AG08395 (cell line): Measurements from ENCODE around the gene LHX4.

Source experiments
- DNase-seq: peaks from one replicate; pipeline ENCODE4 v3.0.0; 2012; ENCODE audit warnings: mixed read lengths, low spot score

LHX4 gene

DNA sequence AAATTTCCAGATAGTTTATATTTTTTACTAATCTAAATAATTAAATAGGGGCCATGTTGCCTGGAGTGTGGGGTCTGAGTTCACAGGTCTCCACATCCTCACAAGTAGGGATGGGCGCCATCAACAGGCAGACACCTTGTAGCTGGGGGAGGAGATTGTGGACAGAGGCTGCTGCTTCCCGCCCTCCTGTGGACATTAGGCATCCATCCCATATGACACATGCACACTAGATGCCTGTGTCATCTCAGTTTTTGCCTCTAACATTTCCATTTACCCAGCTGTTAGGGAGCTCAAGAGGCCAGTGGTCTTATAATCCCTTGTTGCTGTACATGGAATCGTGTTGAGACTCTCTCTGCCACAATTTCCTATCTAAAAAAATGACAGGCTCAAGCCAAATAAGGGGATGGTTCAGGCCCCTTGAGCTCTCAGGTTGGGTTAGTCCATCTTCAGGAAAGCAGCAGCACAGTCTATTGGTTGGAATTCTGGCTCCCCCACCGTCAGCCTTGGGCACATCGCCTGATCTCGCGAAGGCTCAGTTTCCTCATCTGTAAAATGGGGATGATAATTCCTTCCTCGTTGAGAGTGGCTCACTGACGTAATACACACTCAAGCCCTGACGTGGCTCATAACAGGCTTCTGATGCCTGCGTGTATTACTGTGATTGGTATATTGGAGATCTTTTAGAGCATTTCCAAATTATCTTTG, 13.6 kb downstream of the LHX4 start:
- no peak for DNase-seq

DNA sequence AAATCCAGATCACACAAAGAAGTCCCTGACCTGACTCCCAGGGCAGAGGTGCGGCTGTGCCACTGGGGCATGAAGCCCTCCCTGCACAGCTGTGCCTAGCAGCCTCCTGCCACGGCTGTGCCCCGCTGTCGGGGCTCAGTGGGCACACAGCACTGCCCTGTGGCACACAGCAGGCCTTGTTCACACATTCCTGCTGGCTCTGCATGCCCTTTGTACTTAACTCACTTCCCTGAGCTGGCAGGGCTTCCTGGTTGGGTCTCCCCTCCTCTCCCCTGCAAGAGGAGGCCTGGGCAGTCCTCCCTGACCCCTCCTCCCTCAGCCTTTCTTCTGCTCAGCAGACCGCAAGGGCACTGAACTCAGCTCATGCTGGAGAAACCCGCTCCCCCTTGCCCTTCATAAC, 14.8 kb downstream of the LHX4 start:
- DNase-seq = no peak

DNA sequence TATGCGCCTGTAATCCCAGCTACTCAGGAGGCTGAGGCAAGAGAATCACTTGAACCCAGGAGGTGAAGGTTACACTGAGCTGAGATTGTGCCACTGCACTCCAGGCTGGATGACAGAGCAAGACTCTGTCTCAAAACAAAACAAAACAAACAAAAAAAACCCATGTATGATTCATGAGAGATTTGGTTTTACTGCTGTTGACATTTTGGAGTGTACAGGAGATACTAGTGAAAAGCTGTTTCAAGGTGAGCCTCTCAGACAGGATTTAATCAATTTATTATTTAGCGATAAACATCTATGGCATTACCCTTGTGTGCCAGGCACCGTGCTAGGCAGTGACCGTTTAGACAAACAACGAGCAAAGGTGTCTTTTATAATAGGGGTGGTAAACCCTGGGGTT, 16.5 kb downstream of the LHX4 start:
- DNase-seq = no peak

DNA sequence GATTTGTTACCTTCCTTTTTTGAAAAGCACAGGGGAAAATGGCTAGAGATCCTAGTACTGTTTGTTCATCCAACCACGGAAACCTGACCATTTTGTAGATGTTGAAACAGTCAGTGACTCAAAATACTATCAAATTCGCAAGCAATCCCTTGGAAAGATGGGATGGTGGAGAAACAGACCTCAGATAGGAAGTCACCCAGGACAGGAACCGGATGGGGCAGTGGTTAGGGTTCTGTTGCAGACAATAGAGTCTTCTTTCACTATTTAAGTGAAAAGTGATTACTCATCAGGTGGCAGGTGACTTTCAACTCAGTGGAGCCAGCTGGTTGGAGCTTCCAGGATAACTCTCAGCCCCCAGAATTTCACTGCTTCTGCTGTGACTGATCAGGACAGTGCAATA, 17.0 kb downstream of the LHX4 start:
- no peak for DNase-seq

DNA sequence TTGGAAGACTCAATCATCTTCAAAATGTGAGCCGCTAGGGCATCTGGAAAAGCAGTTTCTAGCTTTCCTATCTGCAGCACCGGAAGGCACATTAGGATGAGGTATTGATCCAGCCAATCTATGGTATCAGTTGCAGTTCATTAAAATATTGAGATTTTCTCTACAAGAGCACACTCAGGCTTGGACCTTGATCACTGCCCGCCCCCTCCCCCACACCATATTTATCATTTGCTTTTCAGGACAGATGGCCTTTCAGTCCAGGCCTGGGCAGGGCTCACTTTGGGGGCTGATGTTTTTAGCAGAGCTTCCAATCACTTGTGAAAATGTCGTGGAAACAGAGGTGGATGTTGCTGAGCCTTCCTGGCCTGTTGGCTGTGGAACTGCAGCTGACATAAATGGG, 17.5 kb downstream of the LHX4 start:
- DNase-seq = no peak

DNA sequence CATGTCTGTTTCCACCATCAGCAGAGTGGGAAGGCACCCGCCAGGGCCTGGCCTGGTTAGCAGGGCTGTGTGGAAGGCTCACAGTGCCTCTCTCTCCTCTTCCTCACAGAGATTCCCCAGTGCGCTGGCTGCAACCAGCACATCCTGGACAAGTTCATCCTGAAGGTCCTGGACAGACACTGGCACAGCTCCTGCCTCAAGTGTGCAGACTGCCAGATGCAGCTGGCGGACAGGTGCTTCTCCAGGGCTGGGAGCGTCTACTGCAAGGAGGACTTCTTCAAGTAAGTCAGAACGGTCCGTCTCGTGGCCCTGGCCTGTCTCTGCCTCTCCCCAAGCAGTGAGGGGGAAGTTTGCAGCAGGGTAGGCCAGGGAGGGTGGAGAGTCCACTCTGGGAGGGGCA, 18.1 kb downstream of the LHX4 start:
- no peak for DNase-seq

DNA sequence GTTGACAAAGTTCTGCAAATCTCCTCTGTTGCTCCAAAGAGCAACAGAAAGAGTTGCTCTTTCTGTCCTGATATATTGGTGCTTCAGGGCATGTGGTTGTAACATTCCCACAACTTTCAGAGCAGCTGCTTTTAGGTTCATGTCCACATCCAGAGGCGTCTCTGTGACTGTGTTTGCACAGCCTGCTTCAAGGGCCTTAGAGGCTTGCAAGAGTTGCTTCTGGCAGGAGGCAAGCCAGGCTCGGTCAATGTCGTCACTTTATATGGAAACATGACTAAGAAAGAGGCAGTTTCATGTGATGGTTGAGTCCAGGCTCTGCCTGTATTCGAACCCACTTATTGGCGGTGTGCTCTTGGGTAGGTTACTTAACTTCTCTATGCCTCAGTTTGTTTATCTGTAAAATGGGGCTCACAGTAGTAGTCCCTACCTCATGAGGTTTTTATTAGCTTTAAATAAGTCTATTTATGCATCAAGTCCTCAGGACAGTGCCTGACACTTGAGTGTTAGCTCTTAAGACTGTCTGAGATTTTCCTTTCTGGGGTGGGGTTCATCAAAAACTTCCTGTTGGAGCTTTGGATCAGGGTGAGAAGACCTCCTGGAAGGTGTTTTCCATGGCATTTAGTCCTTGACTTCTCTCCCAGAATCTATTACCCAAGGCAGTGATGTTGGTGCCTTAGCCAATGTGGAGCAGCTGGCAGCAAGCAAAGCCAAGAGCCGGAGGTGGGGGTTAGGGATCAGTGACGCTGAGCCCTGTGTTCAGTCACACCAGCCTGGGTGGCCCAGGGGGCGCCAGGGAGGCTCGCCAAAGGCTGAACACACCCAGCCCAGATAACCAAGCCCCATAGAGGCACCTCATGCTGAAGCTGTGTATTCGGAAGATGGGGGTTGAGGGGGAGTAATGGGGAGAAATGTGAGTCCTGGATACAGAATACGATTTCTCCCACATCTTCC, 18.9 kb downstream of the LHX4 start:
- no peak for DNase-seq

DNA sequence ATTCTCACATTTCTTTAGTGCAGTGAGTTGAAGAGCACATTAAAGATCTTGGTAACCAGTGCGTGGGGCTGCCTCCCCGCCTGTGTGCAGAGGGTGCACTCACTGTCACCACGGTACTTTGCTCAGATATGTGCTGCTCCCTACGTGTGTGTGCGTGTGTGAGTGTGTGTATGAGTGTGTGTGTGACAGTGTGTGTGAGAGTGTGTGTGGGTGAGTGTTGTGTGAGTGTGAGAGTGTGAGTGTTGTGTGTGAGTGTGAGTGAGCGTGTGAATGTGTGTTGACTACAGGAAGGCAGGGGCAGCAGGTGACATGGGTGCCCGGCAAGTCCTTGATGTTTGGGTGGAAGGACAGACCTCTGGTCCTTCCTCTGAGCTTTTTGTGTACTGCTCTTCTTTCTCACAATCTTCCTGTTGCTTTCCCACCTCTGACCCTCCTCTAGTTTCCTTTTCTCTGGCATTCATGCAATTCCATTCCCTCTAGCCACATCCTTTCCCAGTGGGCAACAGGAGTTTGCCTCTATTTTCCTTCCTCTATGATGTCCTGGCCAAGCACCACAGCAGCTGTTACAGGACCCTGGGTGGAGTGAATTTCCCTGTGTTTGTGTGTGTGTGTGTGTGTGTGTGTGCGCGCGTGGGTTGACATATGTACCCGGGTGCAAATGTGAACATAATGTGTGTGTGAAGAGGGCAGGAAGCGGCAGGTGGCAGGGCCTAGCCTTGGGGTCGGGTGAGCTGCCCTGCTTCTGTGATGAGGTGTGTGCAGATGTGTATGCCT, 19.8 kb downstream of the LHX4 start:
- no peak for DNase-seq

DNA sequence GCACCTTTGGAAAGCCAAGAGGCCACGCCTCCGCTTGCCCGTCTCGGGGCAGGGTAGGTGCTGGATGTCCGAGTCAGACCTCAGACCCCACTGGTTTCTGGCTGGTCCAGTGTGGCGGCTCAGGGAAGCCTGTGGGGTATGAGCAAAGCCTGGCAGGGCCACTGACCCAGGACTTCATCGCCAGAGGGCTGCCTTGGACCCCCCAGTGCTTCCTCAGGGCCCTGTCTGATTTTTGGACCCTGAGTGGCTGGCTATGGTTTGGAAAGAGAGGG, 20.4 kb downstream of the LHX4 start:
- no peak for DNase-seq

DNA sequence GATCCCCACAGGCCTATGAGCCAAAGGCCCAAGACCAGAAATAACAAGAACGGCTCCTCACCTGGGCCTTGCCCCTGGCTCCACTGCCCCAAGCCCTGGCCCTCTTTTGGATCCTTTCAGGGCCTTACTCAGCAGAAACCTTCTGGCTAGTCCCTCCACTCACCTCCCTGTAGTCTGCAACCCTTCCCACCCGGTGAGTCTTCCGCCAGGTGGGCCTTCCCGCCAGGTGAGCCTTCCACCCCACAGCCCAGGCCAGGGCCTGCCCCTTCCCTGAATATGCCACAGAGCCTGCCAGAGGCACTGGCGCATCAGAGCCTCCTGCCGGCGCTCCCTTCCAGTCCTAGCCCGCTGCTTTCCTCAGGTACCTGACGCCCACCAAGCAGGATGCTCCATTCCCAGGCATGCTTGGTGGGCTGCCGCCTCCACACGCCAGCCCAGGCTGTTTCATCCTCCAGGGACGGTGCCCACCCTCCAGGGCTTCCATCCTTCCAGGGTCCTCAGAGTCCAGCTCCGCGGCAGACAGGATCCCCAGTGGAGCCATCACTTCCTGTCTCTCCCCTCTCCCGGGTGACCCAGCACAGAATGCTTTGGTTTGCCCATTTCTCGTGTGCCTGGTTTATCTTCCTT, 20.9 kb downstream of the LHX4 start:
- no peak for DNase-seq

DNA sequence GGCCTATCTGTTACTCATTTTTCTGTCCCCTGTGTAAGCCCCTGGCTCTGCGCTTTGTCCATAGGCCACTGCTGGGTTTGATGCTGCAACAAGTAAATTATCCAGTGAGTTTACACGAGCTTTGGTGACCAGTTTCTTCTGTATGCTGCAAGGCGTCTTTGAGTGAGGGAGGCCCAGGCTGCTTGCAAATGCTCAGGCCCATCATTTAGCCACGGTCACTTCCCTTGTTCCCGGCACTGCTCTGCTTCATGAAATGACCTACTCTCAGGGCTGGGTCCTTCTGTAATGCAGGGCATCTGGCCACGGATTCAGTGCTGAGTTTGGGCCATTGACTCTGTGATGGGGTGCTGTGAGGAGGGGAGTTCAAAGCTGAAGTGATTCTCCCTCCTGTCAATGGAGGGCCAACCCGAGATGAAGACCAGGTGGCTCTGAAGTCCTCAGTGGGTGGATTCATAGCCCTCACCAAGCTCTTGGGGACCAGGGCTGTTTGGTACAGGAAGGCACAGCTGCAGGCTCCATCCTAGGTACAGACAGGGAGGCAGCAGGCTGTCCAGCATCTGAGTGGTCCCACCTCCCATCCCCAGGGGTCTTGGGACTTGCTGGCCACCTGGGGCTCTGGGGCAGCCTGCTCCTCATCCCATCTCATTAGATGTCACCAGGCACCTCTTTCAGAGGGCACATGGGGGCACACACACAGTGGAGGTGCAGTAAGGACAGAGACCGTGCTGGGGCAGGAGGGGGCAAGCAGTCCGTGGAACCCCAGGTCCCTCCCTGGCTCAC, 21.7 kb downstream of the LHX4 start:
- DNase-seq = no peak

DNA sequence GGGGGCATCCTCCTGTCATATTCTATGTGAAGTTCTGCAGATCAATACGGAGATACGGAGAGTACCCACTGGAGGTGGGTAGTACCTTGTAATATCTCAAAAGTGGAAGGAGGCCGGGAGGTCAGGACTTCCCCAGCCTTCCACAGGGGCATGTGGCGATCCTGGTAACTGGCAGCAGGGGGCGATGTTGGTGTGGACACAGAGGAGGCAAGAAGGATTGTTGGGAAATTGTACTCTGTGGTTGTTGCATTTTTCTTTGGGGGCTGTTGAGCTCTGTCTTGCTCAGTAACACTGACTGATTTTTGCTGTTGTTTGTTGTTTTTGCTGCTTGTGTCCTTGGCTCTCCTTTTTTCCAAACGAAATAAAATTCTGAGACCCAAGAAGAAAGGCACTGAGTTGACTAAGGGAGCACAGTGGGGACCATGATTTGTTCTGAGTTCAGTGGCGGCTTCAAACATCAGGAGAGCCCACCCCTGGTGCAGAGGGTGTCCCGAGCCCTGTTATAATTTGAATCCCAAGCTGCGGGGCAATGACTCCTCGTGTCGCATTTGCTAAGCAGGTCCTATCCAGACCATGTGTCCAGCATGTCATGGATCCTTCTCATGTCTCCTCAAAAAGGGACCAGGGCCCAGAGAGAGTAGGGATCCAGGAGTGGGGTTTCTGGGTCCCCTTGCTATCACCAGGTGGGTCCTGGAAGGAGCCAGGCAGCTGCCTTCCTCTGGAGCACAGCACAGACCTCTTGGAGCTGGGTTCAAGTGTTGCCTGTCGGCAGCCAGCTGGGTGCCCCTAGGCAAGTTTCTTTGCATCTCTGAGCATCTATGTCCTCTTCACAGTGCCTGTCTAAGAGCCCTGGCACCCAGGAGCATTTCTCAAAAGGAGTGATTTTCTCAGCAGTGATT, 22.8 kb downstream of the LHX4 start:
- peak; percentile 66 for DNase-seq

DNA sequence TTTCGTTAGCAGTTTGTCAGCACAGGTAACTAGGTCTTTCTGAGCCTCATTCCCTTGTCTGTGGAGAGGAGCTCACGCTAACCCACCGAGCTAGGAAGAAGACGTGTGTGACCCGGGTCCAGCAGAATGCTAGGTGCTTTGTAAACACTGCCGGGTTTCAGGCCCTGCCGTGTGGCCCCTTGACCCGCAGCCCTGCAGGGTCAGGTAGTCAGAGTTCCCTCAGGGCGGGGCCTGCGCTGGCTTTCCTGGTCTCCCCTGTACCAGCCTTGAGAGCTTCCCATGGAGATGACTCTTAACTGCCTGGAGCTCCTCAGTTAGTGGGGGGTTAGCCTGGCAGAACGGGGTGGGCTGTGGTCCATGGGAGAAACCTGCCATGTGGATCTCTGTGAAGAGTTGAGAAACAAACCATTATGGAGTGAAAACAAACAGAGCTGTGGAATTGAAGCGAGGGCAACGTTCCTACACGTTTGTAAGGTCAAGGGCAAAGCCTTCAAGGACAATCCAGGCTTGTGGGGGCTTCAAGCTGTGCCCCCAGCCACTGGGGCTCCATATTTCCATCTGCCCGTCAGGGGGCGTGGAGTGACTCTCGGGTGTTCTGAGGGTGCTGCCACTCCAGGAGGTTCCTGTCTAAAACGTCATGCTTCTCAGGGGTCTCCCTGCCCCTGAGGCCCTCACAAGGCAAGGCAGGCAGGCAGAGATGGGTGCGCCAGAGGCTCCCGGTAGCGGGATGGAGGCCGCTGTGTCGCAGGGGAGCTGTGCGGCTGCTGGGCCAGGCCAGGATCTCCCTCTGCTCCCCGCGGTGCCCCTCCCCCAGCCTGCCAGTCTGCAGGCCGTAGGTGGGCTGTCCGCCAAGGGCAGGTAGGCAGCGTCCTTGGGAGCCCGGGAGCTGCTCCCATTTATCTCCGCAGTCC, 23.8 kb downstream of the LHX4 start:
- no peak for DNase-seq

DNA sequence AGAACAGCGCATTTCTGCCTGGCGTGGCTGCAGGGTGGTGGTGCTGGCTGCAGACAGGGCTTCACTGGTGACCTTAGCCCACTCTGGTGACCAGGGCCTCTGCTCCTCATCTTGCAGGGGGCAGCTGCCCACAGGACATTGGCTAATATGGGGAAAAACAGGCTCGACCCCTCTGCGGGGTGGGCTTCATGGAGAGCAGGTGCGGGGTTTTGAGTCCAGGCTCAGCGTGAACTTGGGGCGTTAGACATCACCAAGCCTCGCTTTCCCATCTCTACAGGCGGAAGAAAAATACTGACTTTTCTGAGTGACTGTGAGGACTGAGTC, 24.4 kb downstream of the LHX4 start:
- DNase-seq = no peak

DNA sequence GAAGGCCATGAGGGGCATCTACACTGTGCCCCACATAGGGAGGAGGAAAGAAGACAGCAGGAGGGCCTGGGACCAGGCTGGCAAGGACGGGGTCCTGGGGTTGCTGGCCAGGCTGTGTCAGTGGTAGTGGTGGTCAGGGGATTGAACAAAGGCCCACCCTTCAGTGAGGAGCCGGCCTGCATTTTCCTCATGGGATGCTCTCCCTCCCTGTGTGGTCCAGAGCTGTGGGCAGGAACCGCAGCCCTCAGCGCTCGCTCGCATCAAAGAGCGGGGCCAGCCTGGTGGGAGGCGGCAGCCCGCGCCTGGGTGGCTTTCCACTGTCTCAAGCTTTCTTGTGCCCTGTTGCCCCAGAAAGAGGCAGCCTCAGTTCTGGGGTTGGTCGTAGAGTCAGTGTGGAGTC, 24.8 kb downstream of the LHX4 start:
- DNase-seq = no peak

DNA sequence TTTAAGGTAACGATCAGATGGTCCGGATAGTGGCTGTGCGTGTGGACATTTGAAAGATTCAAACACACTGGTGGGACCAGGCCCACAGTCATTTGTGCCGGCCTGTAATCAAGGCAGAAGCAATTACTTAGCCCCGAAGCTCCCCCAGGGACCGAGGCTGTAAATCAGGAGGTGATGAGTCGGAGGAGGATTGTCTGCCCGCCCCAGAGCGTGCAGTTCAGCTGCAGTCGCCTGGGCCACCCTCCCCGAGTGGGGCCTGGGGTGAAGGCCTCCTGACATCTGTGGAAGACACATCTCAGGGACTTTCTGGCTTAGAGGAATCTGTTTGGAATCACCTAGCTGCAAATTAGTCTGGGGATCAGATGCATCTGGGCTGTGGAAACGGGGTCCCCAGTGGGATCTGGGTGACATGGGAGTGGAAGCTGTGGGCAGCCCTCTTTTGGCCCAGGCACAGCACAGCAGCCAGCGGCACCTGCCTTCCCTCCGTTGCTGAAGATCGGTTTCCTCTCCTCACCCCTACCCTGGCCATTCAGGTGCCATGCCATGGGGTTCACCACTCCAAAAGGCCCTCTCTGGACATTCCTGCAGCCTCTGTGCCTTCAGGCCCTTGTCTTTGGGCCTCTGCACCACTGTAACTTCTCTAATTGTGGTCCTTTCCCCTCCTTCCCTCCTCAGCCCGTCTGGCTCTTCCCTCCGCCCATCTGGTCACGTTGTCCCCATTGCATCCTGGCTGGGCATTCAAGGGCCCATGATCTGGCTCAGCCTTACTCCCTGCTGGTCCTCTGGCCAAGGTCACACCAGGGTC, 25.7 kb downstream of the LHX4 start:
- DNase-seq = peak; percentile 17

DNA sequence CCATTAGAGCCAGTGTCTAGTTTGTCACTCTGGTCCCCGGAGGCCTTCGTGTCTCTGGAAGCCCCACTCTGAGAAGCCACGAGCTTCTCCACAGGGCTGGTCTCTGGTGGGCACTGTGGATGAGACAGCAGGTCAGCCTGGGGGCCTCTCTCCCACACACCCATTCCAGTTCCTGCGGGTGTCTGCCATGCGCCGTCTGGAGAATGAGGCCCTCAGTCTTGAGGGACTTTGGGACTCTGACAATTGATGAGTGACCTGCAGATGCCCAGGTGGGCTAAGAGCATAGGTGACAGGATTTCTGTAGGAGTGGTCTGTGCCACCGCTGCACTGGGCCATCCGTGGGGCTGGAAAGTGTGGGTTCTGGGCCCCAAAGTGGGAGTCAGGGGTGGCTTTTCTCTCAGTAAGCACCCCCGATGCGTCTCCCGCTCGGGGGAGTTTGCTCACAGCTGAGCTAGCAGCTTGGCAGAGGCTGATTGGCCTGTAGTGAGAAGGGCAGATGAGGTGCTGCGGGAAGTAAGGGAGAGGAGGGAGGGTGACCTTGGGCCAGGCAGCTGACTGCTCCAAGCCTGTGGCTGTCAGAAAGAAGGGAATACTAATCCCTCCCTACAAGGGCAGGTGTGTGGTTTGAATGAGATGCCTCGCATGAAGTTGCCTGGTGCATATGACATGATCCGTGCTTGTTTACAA, 26.4 kb downstream of the LHX4 start:
- no peak for DNase-seq

DNA sequence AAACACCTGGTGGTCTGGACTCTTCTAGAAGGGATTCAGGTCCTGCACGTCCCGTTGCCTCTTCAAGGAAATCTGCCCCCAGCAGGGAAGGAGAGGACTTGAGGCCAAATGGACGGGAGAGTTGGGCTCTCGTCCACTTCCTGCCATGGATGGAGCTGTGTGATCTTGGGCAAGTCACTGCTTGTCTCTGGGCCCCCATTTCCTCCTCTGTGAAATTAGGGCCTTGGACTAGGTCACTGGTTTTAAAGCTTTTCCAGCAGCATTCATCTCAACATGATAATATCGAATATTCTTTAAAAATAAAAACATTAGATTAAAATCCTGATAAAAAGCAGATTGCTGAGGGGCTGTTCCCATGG, 26.9 kb downstream of the LHX4 start:
- no peak for DNase-seq
